ENCODE data around the gene GMPPA. TPM values are rescaled to one million over a fixed set of nuclear protein-coding genes. Genes with fewer than 3 reads are reported as not detected.
A peak's percentile ranks its signal among the peaks of the same experiment; 100 is the strongest.

Gene GMPPA
- polyA plus RNA-seq, 1 donor (not counting 4 experiments of a cell fraction or from before 2014, with no cell fraction given): 50.6 TPM

GRCh38 chr2:219459460-219460311, 39.0 kb upstream of the GMPPA start:
- Histone ChIP-seq H3K9ac (ENCODE audit: control insufficient read depth, extremely low read depth, insufficient read depth, low read length) (no peak overlapping the region), H3K27ac (ENCODE audit: control insufficient read depth, insufficient read depth, low read length) (no peak overlapping the region), H3K4me1 (ENCODE audit: control insufficient read depth, extremely low read depth, insufficient read depth, low read length) (peaks cover 20% of the 10 kb centered on the region), H3K36me3 (ENCODE audit: control insufficient read depth in 2 of 2, extremely low read depth in 1 of 2, insufficient read depth in 2 of 2, low read length in 2 of 2) (peaks cover 11 to 14% of the 10 kb centered on the region in 2 experiments), H3K27me3 (ENCODE audit: control insufficient read depth, extremely low read depth, insufficient read depth, low read length) (no peaks in the 10 kb centered on the region), H4K20me1 (ENCODE audit: control insufficient read depth, extremely low read depth, insufficient read depth, low read length) (no peaks in the 10 kb centered on the region), H3K4me2 (ENCODE audit: control insufficient read depth, extremely low read depth, insufficient read depth, low read depth, low read length) (no peak overlapping the region), H3K9me1 (ENCODE audit: control insufficient read depth, extremely low read depth, insufficient read depth, low read length) (peaks cover 5% of the 10 kb centered on the region), H3K79me2 (ENCODE audit: control insufficient read depth, insufficient read depth, low read length) (no peaks in the 10 kb centered on the region), H2AFZ (ENCODE audit: control insufficient read depth, low read length) (no peak overlapping the region), H3K9me3 (ENCODE audit: control insufficient read depth, low read depth, low read length) (no peaks in the 10 kb centered on the region), H3K4me3 (ENCODE audit: control insufficient read depth in 2 of 3, extremely low read depth in 1 of 3, insufficient read depth in 2 of 3, low read depth in 1 of 3, low read length in 3 of 3) (no peak overlapping the region)
- TF ChIP-seq CTCF (optimal IDR thresholded peaks at IDR 0.05 in 1 of 3, IDR thresholded peaks at IDR 0.05 in 1 of 3, conservative IDR thresholded peaks at IDR 0.05 in 1 of 3; ENCODE audit: extremely low read depth in 1 of 3, insufficient read depth in 2 of 3, low read length in 3 of 3) (peak in 2 of 3 experiments; percentile 92 to 93), EZH2 (IDR thresholded peaks at IDR 0.05; ENCODE audit: low read length) (no peak)
- dilution Hi-C loops (cut with MboI; ENCODE audit: extremely low pct_ligation_motif_present, low sequenced_read_pairs): no loop called here
- FAIRE-seq (peak; percentile 20), DNase-seq (ENCODE audit: low read depth, low spot score) (no peak)

- no peaks in the 10 kb centered on the region for H4K20me1 ChIP-seq (ENCODE audit: control insufficient read depth, extremely low read depth, insufficient read depth, low read length)
- no peak overlapping the region for H3K27ac ChIP-seq (ENCODE audit: control insufficient read depth, insufficient read depth, low read length)
- H3K9ac ChIP-seq (ENCODE audit: control insufficient read depth, extremely low read depth, insufficient read depth, low read length): no peak overlapping the region
- DNase-seq (ENCODE audit: low read depth, low spot score) (no peak), FAIRE-seq (no peak)
- H3K4me1 ChIP-seq (ENCODE audit: control insufficient read depth, extremely low read depth, insufficient read depth, low read length): peaks cover 20% of the 10 kb centered on the region
- peaks cover 5% of the 10 kb centered on the region for H3K9me1 ChIP-seq (ENCODE audit: control insufficient read depth, extremely low read depth, insufficient read depth, low read length)
- no peak overlapping the region for H2AFZ ChIP-seq (ENCODE audit: control insufficient read depth, low read length)
- no peaks in the 10 kb centered on the region for H3K27me3 ChIP-seq (ENCODE audit: control insufficient read depth, extremely low read depth, insufficient read depth, low read length)
- H3K79me2 ChIP-seq (ENCODE audit: control insufficient read depth, insufficient read depth, low read length): no peaks in the 10 kb centered on the region
- dilution Hi-C loops (cut with MboI; ENCODE audit: extremely low pct_ligation_motif_present, low sequenced_read_pairs): no loop called here
- H3K4me2 ChIP-seq (ENCODE audit: control insufficient read depth, extremely low read depth, insufficient read depth, low read depth, low read length): no peak overlapping the region
- no peak overlapping the region for H3K4me3 ChIP-seq (ENCODE audit: control insufficient read depth in 2 of 3, extremely low read depth in 1 of 3, insufficient read depth in 2 of 3, low read depth in 1 of 3, low read length in 3 of 3)
- TF ChIP-seq EZH2 (IDR thresholded peaks at IDR 0.05; ENCODE audit: low read length) (no peak), CTCF (optimal IDR thresholded peaks at IDR 0.05 in 1 of 3, IDR thresholded peaks at IDR 0.05 in 1 of 3, conservative IDR thresholded peaks at IDR 0.05 in 1 of 3; ENCODE audit: extremely low read depth in 1 of 3, insufficient read depth in 2 of 3, low read length in 3 of 3) (no peak)
- peaks cover 11 to 14% of the 10 kb centered on the region in 2 experiments for H3K36me3 ChIP-seq (ENCODE audit: control insufficient read depth in 2 of 2, extremely low read depth in 1 of 2, insufficient read depth in 2 of 2, low read length in 2 of 2)
- H3K9me3 ChIP-seq (ENCODE audit: control insufficient read depth, low read depth, low read length): no peaks in the 10 kb centered on the region
These were observed 38.2 kb upstream of the GMPPA start for GRCh38 chr2:219460424-219460926.
